Posterior vena cava (tissue), 2 donors: ENCODE results near the gene SAPCD1. TPM values are rescaled to one million over a fixed set of nuclear protein-coding genes. Genes with fewer than 3 reads are reported as not detected.

Experiments
- DNase-seq: peaks from one replicate; pipeline ENCODE4 v3.0.0-alpha.2; 2020; ENCODE audit warnings: low spot score
- intact Hi-C, 2 donors: fragments of 100-400 bp; cut with DNase I; formaldehyde crosslinking; loops; one replicate each; pipeline versions ENCODE4 v1.14.1 to v1.14.2; 2022 to 2023
- total RNA-seq, 2 donors: library from RNA; stranded (reverse); fragmentation: NEBNext Ultra II Directional; extraction: Animal tissue kit (Norgen Biotek cat#: 25700); gene quantifications; one replicate each; pipeline ENCODE4 v1.2.1, GENCODE V29; 2021
- donor health status: DM: yes; HTN: yes; CAD: no.
- donor health status: DM: yes; HTN: yes; CAD: no.

SAPCD1 gene
- total RNA-seq, 2 donors from 2014 or later: not detected

DNA sequence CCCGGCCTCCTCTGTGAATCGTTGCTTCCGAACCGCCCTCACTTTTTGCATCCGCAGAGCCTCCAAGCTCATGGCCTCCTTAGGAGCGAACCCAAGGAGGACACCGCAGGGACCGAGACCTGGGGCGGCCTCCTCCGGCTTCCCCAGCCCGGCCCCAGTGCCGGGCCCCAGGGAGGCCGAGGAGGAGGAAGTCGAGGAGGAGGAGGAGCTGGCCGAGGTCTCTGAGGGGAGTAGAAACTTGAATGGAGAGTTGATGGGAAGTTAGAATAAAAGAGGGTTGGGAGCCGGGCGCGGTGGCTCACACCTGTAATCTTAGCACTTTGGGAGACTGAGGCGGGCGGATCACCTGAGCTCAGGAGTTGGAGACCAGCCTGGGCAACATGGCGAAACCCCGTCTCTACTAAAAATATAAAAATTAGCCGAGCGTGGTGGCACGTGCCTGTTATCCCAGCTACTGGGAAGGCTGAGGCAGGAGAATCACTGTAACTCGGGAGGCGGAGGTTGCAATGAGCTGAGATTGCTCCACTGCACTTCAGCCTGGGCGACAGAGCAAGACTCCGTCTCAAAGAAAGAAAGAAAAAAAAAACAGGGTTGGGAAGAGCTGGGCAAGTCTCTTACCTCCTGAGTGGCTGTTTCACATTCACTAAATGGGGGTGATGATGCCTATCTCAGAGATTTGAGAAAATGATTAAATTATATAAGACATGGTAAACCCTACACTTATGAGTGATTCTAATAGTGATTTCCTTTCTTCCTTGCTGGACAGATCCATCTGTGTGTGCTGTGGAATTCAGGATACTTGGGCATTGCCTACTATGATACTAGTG is 21.8 kb upstream of the SAPCD1 start:
- intact Hi-C loops: no loop called here
- no peak for DNase-seq

DNA sequence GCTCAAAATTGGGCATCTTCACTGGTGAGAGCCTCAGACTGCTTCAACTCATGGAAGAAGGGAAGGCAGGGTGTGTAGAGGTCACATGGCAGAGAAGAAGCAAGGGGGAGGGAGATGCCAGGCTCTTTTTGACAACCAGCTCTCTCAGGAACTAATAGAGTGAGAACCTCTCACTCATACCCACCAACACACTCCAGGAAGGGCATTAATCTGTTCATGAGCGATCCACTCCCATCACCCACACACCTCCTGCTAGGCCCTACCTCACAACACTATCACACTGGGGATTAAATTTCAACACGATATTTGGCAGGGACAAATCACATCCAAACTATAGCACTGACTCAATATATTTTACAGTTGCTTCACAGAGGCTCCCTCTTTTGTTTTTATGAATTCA is 20.6 kb upstream of the SAPCD1 start:
- intact Hi-C loops: no loop called here
- no peak for DNase-seq

- no peak for DNase-seq
- intact Hi-C loops: no loop called here
Measured at GRCh38 chr6:31742894-31743293, 19.6 kb upstream of the SAPCD1 start.

- intact Hi-C loops: no loop called here
- DNase-seq: no peak
Measured at GRCh38 chr6:31744422-31744821, 18.0 kb upstream of the SAPCD1 start.

- intact Hi-C loops: no loop called here
- DNase-seq: no peak
Measured at GRCh38 chr6:31749301-31750036, 13.0 kb upstream of the SAPCD1 start.

GRCh38 chr6:31750411-31751022 is 11.9 kb upstream of the SAPCD1 start:
- intact Hi-C loops: no loop called here
- DNase-seq: no peak

DNA sequence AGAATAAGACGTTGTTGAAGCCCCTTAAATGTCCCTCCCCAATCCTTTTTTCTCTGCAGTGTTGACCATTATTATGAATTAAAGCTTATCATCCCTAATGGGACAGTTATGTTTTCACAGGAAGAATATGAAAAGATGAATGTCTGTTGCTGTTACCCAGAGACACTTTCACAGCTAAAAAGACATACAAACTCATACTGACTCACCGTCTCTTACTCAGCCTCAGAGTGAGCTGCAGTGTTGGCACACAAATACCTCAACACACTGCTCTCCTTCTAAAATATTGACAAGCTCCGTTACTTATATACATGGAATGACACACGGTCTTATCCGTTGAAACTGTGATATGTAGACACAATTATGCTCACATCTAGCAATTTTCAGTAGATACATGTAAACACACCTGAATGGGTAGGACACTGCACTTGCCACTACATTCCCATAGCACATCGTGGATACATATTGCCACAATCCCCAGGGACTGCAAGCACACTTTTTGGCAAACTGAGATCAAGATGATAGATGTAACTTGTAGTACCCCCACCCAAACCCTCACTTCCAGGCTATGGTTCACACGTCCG is 9.6 kb upstream of the SAPCD1 start:
- DNase-seq: no peak
- intact Hi-C loops: no loop called here

GRCh38 chr6:31758281-31758680 is 4.2 kb upstream of the SAPCD1 start:
- intact Hi-C loops: no loop called here
- no peak for DNase-seq

DNA sequence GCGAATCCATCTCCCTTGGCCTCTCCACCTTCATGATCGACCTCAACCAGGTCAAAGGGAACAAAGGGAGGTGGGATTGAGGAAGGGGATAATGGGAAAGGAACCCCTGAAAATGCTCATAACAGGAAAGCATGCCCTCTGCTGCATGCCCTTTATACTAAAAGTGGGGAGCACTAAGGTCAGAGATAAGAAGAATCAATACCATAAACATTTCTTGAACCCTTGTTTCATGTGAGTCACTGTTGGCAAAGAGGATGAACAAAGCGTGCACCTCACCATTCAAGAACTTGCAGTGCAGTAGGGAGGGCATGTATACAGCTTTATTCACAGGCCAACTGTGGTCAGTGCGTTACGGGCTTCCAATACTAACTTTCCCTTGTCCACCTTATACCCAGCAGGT is 1.7 kb upstream of the SAPCD1 start:
- intact Hi-C loops: no loop called here
- DNase-seq: no peak

- intact Hi-C loops: no loop called here
- no peak for DNase-seq
Measured at GRCh38 chr6:31761343-31761742, 1.1 kb upstream of the SAPCD1 start.

- DNase-seq: no peak
- intact Hi-C loops: no loop called here
Measured at GRCh38 chr6:31762878-31763618, 592 bp downstream of the SAPCD1 start.

GRCh38 chr6:31763619-31763940 is 1.1 kb downstream of the SAPCD1 start:
- intact Hi-C loops: no loop called here
- no peak for DNase-seq

- no peak for DNase-seq
- intact Hi-C loops: no loop called here
Measured at GRCh38 chr6:31764198-31764597, 1.7 kb downstream of the SAPCD1 start.

DNA sequence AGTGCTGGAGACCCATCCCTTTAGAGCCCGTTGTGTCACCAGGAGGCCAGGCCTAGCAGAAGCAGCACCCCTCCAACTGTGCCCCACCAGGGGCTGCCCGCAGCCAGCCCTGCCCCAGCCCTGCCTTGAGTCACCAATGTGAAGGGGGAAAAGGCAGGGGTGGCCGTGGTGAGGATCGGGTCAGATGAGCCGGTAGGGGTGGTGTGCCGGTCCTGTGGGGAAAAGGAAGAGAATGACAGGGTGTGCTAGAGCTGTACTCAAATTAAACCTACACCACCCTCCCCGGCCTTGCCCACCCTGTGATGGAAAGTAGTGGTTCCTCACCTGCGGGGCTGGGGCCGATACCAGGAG is 3.1 kb downstream of the SAPCD1 start:
- intact Hi-C loops: loop anchor here in 1 of 2 donors (5.0 kb wide), 1 partner anchor 67 kb away; no protein-coding TSS in a partner anchor
- DNase-seq: no peak

DNA sequence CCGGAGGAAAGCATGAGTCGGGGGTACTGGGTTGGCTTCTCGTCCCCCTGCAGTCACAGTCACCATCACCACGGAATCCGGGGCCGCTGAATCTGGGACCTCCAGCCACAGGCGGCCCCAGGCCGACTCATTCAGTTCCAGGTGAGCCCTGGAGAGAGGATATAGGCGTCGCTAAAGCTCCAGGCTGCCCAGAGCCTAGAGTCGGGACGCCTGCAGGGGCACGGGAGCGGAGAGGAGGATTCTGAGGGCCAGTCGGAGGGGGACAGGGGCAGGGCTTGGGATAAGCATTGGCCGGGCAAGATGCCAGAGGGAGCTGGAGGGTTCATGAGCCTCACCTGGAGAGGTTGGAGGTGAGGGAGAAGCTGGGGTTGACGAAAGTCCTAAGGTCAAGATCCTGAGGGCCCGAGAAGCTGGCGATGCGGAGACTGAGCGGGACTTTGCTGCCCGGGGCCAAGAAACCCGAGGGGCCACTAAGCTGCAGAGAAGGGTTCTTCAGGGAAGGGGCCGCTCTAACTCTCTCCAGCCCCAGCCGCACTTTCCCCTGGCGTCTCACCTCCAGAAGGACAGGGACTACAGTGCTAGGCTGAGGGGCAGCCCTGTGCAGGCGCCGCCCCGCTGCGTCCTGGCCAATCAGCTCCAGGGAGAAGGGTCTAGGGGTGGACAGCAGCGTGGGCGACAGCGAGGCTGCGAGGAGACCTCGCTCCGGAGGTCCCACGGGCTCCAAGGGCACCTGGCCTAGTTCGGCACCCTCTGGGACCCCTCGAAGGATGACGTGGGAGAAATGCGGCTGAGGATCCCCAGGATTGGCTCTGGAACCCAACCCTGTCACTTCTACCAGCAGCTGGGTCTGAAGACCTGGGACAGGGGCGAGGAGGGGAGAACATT is 3.7 kb downstream of the SAPCD1 start:
- intact Hi-C loops: loop anchor here (1.0 to 5.0 kb wide), 2 partner anchors 48 to 66 kb away; no protein-coding TSS in a partner anchor
- DNase-seq: no peak

- no peak for DNase-seq
- intact Hi-C loops: loop anchor here in 1 of 2 donors (5.0 kb wide), 1 partner anchor 65 kb away; no protein-coding TSS in a partner anchor
Measured at GRCh38 chr6:31767096-31767645, 4.7 kb downstream of the SAPCD1 start.

- no peak for DNase-seq
- intact Hi-C loops: loop anchor here in 1 of 2 donors (5.0 kb wide), 1 partner anchor 64 kb away; no protein-coding TSS in a partner anchor
Measured at GRCh38 chr6:31768363-31769257, 6.2 kb downstream of the SAPCD1 start.
